ENCODE results near the gene TMED9.

The TMED9 gene

DNA sequence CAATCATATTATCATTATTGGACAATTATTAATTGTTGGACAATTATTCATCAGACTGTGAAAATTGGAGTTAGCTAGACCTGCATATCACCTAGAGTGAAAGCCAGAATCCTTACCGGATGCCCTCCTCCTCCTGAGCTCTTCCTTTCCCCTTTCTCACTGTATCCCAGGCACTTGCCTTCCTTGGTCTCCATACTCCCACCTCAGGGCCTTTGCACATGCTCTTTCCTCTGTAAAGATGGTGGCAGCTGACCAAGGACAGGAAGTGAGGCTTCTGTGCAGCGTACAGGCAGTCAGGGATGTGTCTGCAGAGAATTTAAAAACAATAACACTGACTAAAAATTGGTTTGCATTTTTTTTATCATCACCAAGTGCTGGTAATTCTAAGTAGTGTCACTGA, 22.1 kb upstream of the TMED9 start:
- TF ChIP-seq, protein P1, sequence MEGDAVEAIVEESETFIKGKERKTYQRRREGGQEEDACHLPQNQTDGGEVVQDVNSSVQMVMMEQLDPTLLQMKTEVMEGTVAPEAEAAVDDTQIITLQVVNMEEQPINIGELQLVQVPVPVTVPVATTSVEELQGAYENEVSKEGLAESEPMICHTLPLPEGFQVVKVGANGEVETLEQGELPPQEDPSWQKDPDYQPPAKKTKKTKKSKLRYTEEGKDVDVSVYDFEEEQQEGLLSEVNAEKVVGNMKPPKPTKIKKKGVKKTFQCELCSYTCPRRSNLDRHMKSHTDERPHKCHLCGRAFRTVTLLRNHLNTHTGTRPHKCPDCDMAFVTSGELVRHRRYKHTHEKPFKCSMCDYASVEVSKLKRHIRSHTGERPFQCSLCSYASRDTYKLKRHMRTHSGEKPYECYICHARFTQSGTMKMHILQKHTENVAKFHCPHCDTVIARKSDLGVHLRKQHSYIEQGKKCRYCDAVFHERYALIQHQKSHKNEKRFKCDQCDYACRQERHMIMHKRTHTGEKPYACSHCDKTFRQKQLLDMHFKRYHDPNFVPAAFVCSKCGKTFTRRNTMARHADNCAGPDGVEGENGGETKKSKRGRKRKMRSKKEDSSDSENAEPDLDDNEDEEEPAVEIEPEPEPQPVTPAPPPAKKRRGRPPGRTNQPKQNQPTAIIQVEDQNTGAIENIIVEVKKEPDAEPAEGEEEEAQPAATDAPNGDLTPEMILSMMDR (IDR thresholded peaks at IDR 0.05): no peak
- H3K9ac ChIP-seq: no peak overlapping the region
- H3K79me2 ChIP-seq: no peaks in the 10 kb centered on the region
- no peak overlapping the region for H2AFZ ChIP-seq
- H3K4me1 ChIP-seq: no peaks in the 10 kb centered on the region
- H3K9me3 ChIP-seq (ENCODE audit: control insufficient read depth, low read length): no peaks in the 10 kb centered on the region
- H3K36me3 ChIP-seq (ENCODE audit: control insufficient read depth, insufficient read depth, low read length): no peaks in the 10 kb centered on the region
- no peak overlapping the region for H3K27ac ChIP-seq
- no peak overlapping the region for H3K4me3 ChIP-seq (ENCODE audit: low read depth, low read length)
- no peaks in the 10 kb centered on the region for H3K27me3 ChIP-seq (ENCODE audit: control insufficient read depth, insufficient read depth, low read length)
- H3K4me2 ChIP-seq (ENCODE audit: low read length): no peak overlapping the region

DNA sequence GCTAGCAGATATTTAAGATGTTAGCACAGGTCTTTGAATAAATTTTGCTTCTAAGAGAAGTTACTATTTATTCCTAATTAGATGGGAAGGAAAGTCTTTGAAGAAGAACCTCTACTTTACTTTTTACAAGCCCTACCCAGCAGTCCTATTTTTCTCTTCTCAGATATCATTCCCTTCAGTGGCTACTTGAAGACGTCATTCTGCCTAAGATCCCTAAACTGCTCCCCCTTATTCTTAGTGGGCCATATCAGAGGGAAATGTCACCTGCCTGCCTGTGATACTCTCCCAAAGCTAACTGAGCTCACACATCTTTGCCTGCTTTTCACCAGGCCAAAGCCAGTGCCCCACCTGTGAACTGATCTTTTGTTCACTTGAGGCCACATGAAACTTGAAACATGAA, 16.5 kb upstream of the TMED9 start:
- no peaks in the 10 kb centered on the region for H3K27me3 ChIP-seq (ENCODE audit: control insufficient read depth, insufficient read depth, low read length)
- no peak overlapping the region for H3K4me3 ChIP-seq (ENCODE audit: low read depth, low read length)
- no peaks in the 10 kb centered on the region for H3K4me1 ChIP-seq
- no peak overlapping the region for H3K27ac ChIP-seq
- H3K9me3 ChIP-seq (ENCODE audit: control insufficient read depth, low read length): no peaks in the 10 kb centered on the region
- no peak overlapping the region for H3K4me2 ChIP-seq (ENCODE audit: low read length)
- no peaks in the 10 kb centered on the region for H3K79me2 ChIP-seq
- TF ChIP-seq, protein P1 (IDR thresholded peaks at IDR 0.05): no peak
- H3K36me3 ChIP-seq (ENCODE audit: control insufficient read depth, insufficient read depth, low read length): no peaks in the 10 kb centered on the region
- H2AFZ ChIP-seq: no peak overlapping the region
- no peak overlapping the region for H3K9ac ChIP-seq

DNA sequence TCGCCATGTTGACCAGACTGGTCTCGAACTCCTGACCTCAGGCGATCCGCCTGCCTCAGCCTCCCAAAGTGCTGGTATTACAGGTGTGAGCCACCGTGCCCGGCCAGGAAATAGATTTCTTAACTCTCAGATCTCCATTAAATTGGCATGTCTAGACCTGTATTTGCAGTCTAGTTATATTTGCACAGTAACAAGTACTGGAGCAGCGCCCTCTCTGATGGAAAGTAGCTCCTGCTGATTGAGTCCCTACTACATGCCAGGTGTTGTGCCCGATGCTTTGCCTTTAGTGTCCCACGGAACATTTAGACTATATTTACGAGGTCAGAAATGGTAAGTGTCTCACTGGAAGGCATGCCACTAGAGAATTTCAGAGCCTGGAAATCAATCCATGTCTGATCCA, 15.8 kb upstream of the TMED9 start:
- H2AFZ ChIP-seq: no peak overlapping the region
- TF ChIP-seq, protein P1 (IDR thresholded peaks at IDR 0.05): no peak

DNA sequence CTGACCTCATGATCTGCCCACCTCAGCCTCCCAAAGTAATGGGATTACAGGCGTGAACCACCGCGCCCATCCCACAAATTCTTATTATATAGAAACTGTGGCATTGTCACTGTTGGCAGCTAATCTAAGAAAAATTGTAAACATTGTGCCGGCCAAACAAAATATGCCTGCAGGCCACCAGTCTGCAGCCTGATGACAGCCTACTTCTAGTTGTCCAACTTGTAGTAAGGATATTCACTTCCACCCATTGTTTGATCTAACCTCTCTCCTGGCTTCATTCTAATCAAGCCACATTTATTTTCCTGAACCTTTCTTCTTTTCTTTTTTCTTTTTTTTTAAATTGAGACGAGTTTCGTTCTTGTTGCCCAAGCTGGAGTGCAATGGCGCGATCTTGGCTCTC, 13.7 kb upstream of the TMED9 start:
- Histone ChIP-seq H2AFZ (no peak overlapping the region), H3K9ac (no peak overlapping the region), H3K4me3 (ENCODE audit: low read depth, low read length) (no peak overlapping the region), H3K79me2 (no peaks in the 10 kb centered on the region), H3K36me3 (ENCODE audit: control insufficient read depth, insufficient read depth, low read length) (no peaks in the 10 kb centered on the region), H3K4me2 (ENCODE audit: low read length) (no peak overlapping the region), H3K27me3 (ENCODE audit: control insufficient read depth, insufficient read depth, low read length) (no peaks in the 10 kb centered on the region), H3K9me3 (ENCODE audit: control insufficient read depth, low read length) (no peaks in the 10 kb centered on the region), H3K27ac (no peak overlapping the region), H3K4me1 (no peaks in the 10 kb centered on the region)
- TF ChIP-seq, protein P1 (IDR thresholded peaks at IDR 0.05): no peak

More for the DNA sequence above, 15.8 kb upstream of the TMED9 start:
- Histone ChIP-seq H3K27me3 (ENCODE audit: control insufficient read depth, insufficient read depth, low read length) (no peaks in the 10 kb centered on the region), H3K36me3 (ENCODE audit: control insufficient read depth, insufficient read depth, low read length) (no peaks in the 10 kb centered on the region), H3K79me2 (no peaks in the 10 kb centered on the region), H3K9ac (no peak overlapping the region), H3K4me2 (ENCODE audit: low read length) (no peak overlapping the region), H3K4me3 (ENCODE audit: low read depth, low read length) (no peak overlapping the region), H3K4me1 (no peaks in the 10 kb centered on the region), H3K27ac (no peak overlapping the region), H3K9me3 (ENCODE audit: control insufficient read depth, low read length) (no peaks in the 10 kb centered on the region)

DNA sequence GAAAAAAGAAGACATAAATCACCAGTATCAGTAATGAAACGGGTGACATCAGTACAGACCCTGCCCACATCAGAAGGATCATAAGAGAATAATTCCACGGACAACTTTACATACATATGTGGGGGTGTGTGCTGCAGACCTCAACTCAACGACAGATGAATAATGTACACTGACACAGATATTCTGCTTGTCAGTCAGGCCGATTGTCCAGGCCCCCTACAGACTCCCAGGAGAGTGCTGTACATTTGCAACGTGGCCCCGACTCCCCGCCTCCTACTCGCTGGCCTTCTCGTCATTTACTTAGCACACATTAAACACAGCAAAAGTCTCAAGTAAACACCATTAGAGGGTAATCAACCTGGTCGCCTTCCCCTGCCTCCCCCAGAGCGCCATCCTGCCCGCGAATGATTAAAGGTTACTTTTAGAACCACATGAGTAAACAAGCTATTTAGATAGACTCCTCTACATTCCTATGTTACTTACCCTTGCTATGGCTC, 3.5 kb upstream of the TMED9 start:
- no peak overlapping the region for H3K4me2 ChIP-seq (ENCODE audit: low read length)
- H3K9me3 ChIP-seq (ENCODE audit: control insufficient read depth, low read length): no peaks in the 10 kb centered on the region
- peaks cover 4% of the 10 kb centered on the region for H3K4me1 ChIP-seq
- TF ChIP-seq, protein P1 (IDR thresholded peaks at IDR 0.05): no peak
- no peak overlapping the region for H3K4me3 ChIP-seq (ENCODE audit: low read depth, low read length)
- H3K79me2 ChIP-seq: peaks cover 4% of the 10 kb centered on the region
- no peak overlapping the region for H3K27ac ChIP-seq
- no peaks in the 10 kb centered on the region for H3K27me3 ChIP-seq (ENCODE audit: control insufficient read depth, insufficient read depth, low read length)
- H2AFZ ChIP-seq: no peak overlapping the region
- no peak overlapping the region for H3K9ac ChIP-seq
- no peaks in the 10 kb centered on the region for H3K36me3 ChIP-seq (ENCODE audit: control insufficient read depth, insufficient read depth, low read length)
